Stomach (tissue), 9 donors: ENCODE measurements around the gene HMGA1. TPM values are rescaled to one million over a fixed set of nuclear protein-coding genes. Genes with fewer than 3 reads are reported as not detected.

Experiments
- DNase-seq, 2 donors: peaks; one replicate each; pipeline versions ENCODE4 v3.0.0 to v3.0.0-alpha.2; 2013 to 2019
- H3K27ac ChIP-seq, 5 donors: fragments of 200-600 bp in 4 of 5; sonication (generic) in 4 of 5; one replicate each; pipeline ENCODE4 v1.5.1; 2013 to 2019; ENCODE audit warnings: mild to moderate bottlenecking in 1 of 5, moderate library complexity in 1 of 5
- H3K27me3 ChIP-seq, 3 donors: fragments of 200-600 bp; sonication (generic); one replicate each; pipeline ENCODE4 v1.5.1; 2017 to 2019; ENCODE audit warnings: mixed run types in 1 of 3
- H3K36me3 ChIP-seq, 4 donors: fragments of 200-600 bp; sonication (generic); 1 replicate in 3 of 4; 2 replicates in 1 of 4; pipeline ENCODE4 v1.5.1; 2016 to 2019
- H3K4me1 ChIP-seq, 4 donors: fragments of 200-600 bp; sonication (generic); one replicate each; pipeline ENCODE4 v1.5.1; 2016 to 2019
- H3K4me3 ChIP-seq, 4 donors: fragments of 200-600 bp; sonication (generic) in 3 of 4; one replicate each; pipeline ENCODE4 v1.5.1; 2016 to 2019; ENCODE audit warnings: mild to moderate bottlenecking in 1 of 4
- H3K9me3 ChIP-seq, 4 donors: fragments of 200-600 bp; sonication (generic); one replicate each; pipeline ENCODE4 v1.5.1; 2016 to 2019
- EP300 ChIP-seq: sonication (generic); formaldehyde crosslinking; IDR thresholded peaks from one replicate; pipeline ENCODE4 v1.6.1; 2017; ENCODE audit warnings: antibody characterized with exemption
- POLR2A ChIP-seq, 4 donors: fragments of 450-650 bp; IDR thresholded peaks; one replicate each; pipeline ENCODE4 v1.6.1; 2016; ENCODE audit warnings: antibody characterized with exemption in 4 of 4, control low read depth in 2 of 4, mild to moderate bottlenecking in 1 of 4, moderate library complexity in 1 of 4
- POLR2AphosphoS5 ChIP-seq, 3 donors: sonication (generic); formaldehyde crosslinking; IDR thresholded peaks; one replicate each; pipeline ENCODE4 v1.6.1; 2016; ENCODE audit warnings: antibody characterized with exemption in 3 of 3
- WGBS, 5 donors: extraction: QIAGEN DNeasy Blood & Tissue Kit in 3 of 5; methylation state at CpG; one replicate each; pipeline versions ENCODE4 v1.1.5 to v1.1.7; 2013 to 2018; 5-methylcytosine and 5-hydroxymethylcytosine counted together
- intact Hi-C: fragments of 100-400 bp; cut with DNase I; formaldehyde crosslinking; loops from one replicate; pipeline ENCODE4 v1.15.1; 2023; ENCODE audit warnings: low total_unique reads
- polyA plus RNA-seq, 3 donors: library from polyadenylated mRNA; stranded (reverse); fragments of 200-250 nt; gene quantifications; one replicate each; pipeline ENCODE4 v1.2.3, GENCODE V29; 2013
- total RNA-seq, 5 donors: library from RNA; depleted of rRNA; stranded (reverse); fragments of >200 nt; gene quantifications; one replicate each; pipeline versions ENCODE4 v1.1.0 to v1.2.3, GENCODE V29; 2014 to 2016
- TF ChIP-seq, protein P1 (sequence below), 7 experiments: fragments of 450-650 bp in 4 of 7; fragments of 200-600 bp in 3 of 7; sonication (generic) in 3 of 7; IDR thresholded peaks; one replicate each; pipeline ENCODE4 v1.5.1; 2016 to 2019; ENCODE audit warnings: antibody characterized with exemption in 7 of 7, control low read depth in 2 of 7, mild to moderate bottlenecking in 1 of 7
- donor health status: healthy with polysubstance abuse.
- donor health status: Bipolar disorder and iron deficiency.
- donor health status: healthy.

HMGA1 gene
- total and polyA plus RNA-seq, 8 donors = 9.3 to 114 (median 67.4) TPM

DNA sequence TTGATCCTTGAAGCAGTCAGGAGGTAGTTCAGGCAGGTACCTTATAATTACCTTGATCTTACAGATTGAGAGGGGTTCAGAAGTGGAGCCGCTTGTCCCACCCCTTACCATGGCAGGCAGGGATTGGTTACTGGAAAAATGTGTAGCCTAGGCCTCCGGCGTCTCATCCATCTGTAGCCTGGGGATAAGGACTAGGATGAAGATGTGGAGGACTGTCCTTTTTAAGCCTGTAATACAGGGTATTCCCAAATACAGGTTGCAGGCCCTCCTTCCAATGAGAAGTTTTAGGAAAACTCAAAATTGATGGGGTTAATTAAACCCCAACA is 2.8 kb downstream of the HMGA1 start:
- H3K36me3 ChIP-seq = peaks cover 4 to 43% (median 34%) of the 10 kb centered on the region in 4 donors
- peak in 1 of 2 donors; percentile 1 for DNase-seq

DNA sequence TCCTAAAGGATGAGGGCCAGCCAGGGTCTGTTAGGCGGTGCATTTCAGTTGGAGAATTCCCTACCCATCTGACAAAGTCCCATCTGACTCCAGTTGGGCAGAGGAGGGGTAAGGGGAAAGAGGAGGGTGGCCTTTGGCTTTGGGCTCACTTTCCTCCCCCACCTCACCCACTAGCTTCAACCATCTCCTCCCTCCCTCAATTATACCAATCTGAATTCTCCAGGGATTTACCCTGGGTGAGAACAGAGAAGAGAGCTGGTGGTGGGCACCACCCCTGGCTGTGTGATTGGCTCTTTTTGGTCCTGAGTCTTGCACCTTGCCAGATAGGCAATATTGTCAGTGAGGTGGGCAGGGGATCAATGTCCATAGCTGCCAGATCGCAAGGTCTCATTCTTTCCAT is 3.2 kb downstream of the HMGA1 start:
- no peak overlapping the region for H3K4me3 ChIP-seq
- WGBS, 5 donors = 77 to 100% (median 86%) methylated on average over 2 of the region's 2 CpGs
- intact Hi-C loops = no loop called here
- no peaks in the 10 kb centered on the region for H3K9me3 ChIP-seq
- H3K4me1 ChIP-seq = peaks cover 39 to 70% (median 44%) of the 10 kb centered on the region in 4 donors
- H3K27ac ChIP-seq = no peak overlapping the region
- no peaks in the 10 kb centered on the region for H3K27me3 ChIP-seq
- H3K36me3 ChIP-seq = peaks cover 4 to 45% (median 34%) of the 10 kb centered on the region in 4 donors
- no peak for DNase-seq
- TF ChIP-seq POLR2AphosphoS5 (IDR thresholded peaks at IDR 0.05) (no peak), EP300 (no peak)

More for the DNA sequence above, 2.8 kb downstream of the HMGA1 start:
- intact Hi-C loops = no loop called here
- Histone ChIP-seq H3K27me3 (no peaks in the 10 kb centered on the region), H3K27ac (no peak overlapping the region), H3K4me1 (peaks cover 34 to 65% (median 41%) of the 10 kb centered on the region in 4 donors), H3K9me3 (no peaks in the 10 kb centered on the region), H3K4me3 (no peak overlapping the region)
- 77 to 95% (median 87%) methylated on average over 3 of the region's 3 CpGs for WGBS, 5 donors
- no peak for TF ChIP-seq POLR2AphosphoS5 (IDR thresholded peaks at IDR 0.05)
- no peak for TF ChIP-seq EP300
- no peak for TF ChIP-seq POLR2A (IDR thresholded peaks at IDR 0.05)
- TF ChIP-seq, protein P1, sequence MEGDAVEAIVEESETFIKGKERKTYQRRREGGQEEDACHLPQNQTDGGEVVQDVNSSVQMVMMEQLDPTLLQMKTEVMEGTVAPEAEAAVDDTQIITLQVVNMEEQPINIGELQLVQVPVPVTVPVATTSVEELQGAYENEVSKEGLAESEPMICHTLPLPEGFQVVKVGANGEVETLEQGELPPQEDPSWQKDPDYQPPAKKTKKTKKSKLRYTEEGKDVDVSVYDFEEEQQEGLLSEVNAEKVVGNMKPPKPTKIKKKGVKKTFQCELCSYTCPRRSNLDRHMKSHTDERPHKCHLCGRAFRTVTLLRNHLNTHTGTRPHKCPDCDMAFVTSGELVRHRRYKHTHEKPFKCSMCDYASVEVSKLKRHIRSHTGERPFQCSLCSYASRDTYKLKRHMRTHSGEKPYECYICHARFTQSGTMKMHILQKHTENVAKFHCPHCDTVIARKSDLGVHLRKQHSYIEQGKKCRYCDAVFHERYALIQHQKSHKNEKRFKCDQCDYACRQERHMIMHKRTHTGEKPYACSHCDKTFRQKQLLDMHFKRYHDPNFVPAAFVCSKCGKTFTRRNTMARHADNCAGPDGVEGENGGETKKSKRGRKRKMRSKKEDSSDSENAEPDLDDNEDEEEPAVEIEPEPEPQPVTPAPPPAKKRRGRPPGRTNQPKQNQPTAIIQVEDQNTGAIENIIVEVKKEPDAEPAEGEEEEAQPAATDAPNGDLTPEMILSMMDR (IDR thresholded peaks at IDR 0.05) = no peak

DNA sequence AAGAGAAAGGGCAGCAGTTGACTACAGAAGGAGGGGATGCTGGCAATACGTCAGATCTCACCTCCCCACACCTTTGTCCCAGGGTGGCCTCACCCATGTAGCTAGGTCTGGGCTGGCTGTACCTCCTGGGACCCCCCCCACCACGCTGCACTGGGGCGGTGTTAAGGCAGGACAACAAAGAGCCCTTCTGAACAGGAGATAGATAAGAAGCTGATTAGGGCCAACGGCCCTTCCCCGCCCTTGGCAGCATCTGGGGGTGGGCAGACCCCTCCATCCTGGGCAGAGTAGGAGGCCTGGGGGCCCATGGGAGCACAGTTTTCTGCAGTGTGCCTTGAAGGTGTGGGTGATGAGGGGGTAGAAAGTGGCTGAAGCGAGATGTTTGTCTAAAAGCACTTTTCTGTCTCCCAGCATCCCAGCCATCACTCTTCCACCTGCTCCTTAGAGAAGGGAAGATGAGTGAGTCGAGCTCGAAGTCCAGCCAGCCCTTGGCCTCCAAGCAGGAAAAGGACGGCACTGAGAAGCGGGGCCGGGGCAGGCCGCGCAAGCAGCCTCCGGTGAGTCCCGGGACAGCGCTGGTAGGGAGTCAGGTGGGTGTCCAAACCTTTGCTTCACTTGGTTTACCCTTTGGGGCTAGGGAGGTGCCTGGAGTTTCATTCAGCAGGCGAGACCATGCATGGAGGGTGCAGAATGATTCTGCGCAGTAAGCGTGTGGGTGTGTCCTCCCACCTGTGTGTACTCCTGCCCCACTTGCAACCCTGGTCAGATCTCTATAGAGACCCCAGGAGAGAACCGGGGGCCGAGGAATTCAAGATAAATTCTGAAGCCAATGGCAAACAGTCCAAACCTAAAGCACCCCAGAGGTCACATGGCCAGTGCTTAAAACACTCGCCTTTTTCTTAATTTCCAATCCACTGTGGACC is 3.9 kb downstream of the HMGA1 start:
- 74 to 84% (median 75%) methylated on average over 22 of the region's 22 CpGs for WGBS, 5 donors
- H3K4me3 ChIP-seq = no peak overlapping the region
- no peaks in the 10 kb centered on the region for H3K27me3 ChIP-seq
- TF ChIP-seq EP300 = no peak
- TF ChIP-seq, protein P1 (IDR thresholded peaks at IDR 0.05) = no peak
- no peak for TF ChIP-seq POLR2AphosphoS5 (IDR thresholded peaks at IDR 0.05)
- TF ChIP-seq POLR2A (IDR thresholded peaks at IDR 0.05) = no peak
- H3K36me3 ChIP-seq = peaks cover 4 to 49% (median 34%) of the 10 kb centered on the region in 4 donors
- intact Hi-C loops = no loop called here
- DNase-seq = peak in 1 of 2 donors; percentile 26
- no peaks in the 10 kb centered on the region for H3K9me3 ChIP-seq
- H3K4me1 ChIP-seq = peaks cover 37 to 71% (median 40%) of the 10 kb centered on the region in 4 donors
- no peak overlapping the region for H3K27ac ChIP-seq

DNA sequence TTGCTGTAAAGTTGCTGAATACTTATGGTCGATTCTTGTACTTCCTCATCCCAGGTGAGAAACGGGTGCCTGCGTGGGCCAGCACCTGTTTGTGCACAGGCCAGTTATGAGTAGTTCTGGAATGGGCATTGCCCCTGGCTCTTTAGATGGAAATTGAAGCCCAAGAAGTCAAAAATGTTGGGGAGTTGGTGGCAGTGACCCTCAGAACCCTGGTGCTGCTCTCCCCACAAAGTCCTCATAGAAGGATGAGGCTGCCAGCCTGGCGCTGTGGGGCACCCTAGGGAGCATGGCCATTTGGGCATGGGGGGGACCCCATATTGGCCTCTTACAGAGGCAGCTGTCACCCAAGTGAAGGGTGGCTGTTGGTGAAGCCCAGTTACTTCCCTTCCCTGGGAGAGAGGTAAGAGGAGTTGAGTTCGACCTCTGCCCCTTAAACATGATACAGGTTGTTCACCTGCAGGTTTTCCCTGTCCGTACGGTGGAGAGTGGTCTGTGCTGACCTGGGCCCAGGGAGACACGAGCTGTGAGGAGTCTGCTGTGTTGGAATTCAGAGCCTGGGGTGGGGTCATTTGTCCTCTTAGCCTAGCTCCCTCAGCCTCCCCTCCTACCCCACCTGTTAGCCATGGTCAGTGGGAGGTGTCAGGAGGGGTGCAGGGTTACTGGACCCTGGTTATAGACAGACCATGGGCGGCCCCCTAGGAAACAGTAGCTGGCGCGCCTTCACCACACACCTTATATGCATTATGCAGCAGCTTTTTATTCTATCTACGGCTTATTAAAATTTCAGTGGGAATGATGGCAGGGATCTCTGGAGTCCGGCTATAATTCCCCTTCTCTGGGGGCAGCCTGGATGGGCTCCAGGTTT is 4.9 kb downstream of the HMGA1 start:
- peaks cover 28 to 70% (median 33%) of the 10 kb centered on the region in 4 donors for H3K4me1 ChIP-seq
- H3K4me3 ChIP-seq = no peak overlapping the region
- intact Hi-C loops = no loop called here
- no peak for DNase-seq
- H3K27ac ChIP-seq = no peak overlapping the region
- no peaks in the 10 kb centered on the region for H3K9me3 ChIP-seq
- H3K36me3 ChIP-seq = peaks cover 4 to 49% (median 35%) of the 10 kb centered on the region in 4 donors
- TF ChIP-seq POLR2AphosphoS5 (IDR thresholded peaks at IDR 0.05) = no peak
- TF ChIP-seq EP300 = no peak
- TF ChIP-seq, protein P1 (IDR thresholded peaks at IDR 0.05) = no peak
- TF ChIP-seq POLR2A (IDR thresholded peaks at IDR 0.05) = no peak
- no peaks in the 10 kb centered on the region for H3K27me3 ChIP-seq
- WGBS, 5 donors = 85 to 91% (median 88%) methylated on average over 13 of the region's 13 CpGs
